ENCODE data around the gene DNHD1.

The DNHD1 gene

GRCh38 chr11:6583584-6583983, 86.5 kb downstream of the DNHD1 start:
- H3K4me3 ChIP-seq (ENCODE audit: low read depth, low read length): no peak overlapping the region
- no peak for TF ChIP-seq CTCF (IDR thresholded peaks at IDR 0.05; ENCODE audit: low read depth, low read length, missing control alignments)
- DNase-seq (ENCODE audit: low read depth): no peak

- no peak for TF ChIP-seq CTCF (IDR thresholded peaks at IDR 0.05; ENCODE audit: low read depth, low read length, missing control alignments)
- H3K4me3 ChIP-seq (ENCODE audit: low read depth, low read length): no peak overlapping the region
- DNase-seq (ENCODE audit: low read depth): no peak
Observed at GRCh38 chr11:6584528-6584927, 87.4 kb downstream of the DNHD1 start.

- no peak for DNase-seq (ENCODE audit: low read depth)
- H3K4me3 ChIP-seq (ENCODE audit: low read depth, low read length): no peak overlapping the region
- no peak for TF ChIP-seq CTCF (IDR thresholded peaks at IDR 0.05; ENCODE audit: low read depth, low read length, missing control alignments)
Observed at GRCh38 chr11:6586434-6587359, 89.6 kb downstream of the DNHD1 start.

GRCh38 chr11:6587360-6587953, 90.4 kb downstream of the DNHD1 start:
- no peak for DNase-seq (ENCODE audit: low read depth)
- H3K4me3 ChIP-seq (ENCODE audit: low read depth, low read length): no peak overlapping the region
- no peak for TF ChIP-seq CTCF (IDR thresholded peaks at IDR 0.05; ENCODE audit: low read depth, low read length, missing control alignments)

- DNase-seq (ENCODE audit: low read depth): no peak
- no peak for TF ChIP-seq CTCF (IDR thresholded peaks at IDR 0.05; ENCODE audit: low read depth, low read length, missing control alignments)
- no peak overlapping the region for H3K4me3 ChIP-seq (ENCODE audit: low read depth, low read length)
Observed at GRCh38 chr11:6588018-6588417, 90.9 kb downstream of the DNHD1 start.

GRCh38 chr11:6594142-6594768, 97.2 kb downstream of the DNHD1 start:
- no peak overlapping the region for H3K4me3 ChIP-seq (ENCODE audit: low read depth, low read length)
- DNase-seq (ENCODE audit: low read depth): no peak
- no peak for TF ChIP-seq CTCF (IDR thresholded peaks at IDR 0.05; ENCODE audit: low read depth, low read length, missing control alignments)
